GM12875 (cell line): ENCODE measurements around the gene POLL.

ENCODE experiments used
- H3K4me3 ChIP-seq: one replicate; pipeline ENCODE4 v1.5.1; 2011; ENCODE audit warnings: low read depth, low read length, control low read depth
- CTCF ChIP-seq: IDR thresholded peaks from 2 replicates; pipeline ENCODE4 v1.5.1; 2011; ENCODE audit warnings: low read depth, mild to moderate bottlenecking, control low read depth, inconsistent platforms, low read length, moderate library complexity, borderline replicate concordance; ENCODE audit not compliant: insufficient read depth

The POLL gene

GRCh38 chr10:101562231-101562630 lies 25.8 kb downstream of the POLL start:
- TF ChIP-seq CTCF: no peak
- no peak overlapping the region for H3K4me3 ChIP-seq

GRCh38 chr10:101561068-101561915 lies 26.8 kb downstream of the POLL start:
- TF ChIP-seq CTCF: no peak

GRCh38 chr10:101560298-101561067 lies 27.6 kb downstream of the POLL start:
- no peak for TF ChIP-seq CTCF
- no peak overlapping the region for H3K4me3 ChIP-seq

More at GRCh38 chr10:101561068-101561915, 26.8 kb downstream of the POLL start:
- no peak overlapping the region for H3K4me3 ChIP-seq

GRCh38 chr10:101559596-101560297 lies 28.3 kb downstream of the POLL start:
- no peak overlapping the region for H3K4me3 ChIP-seq
- no peak for TF ChIP-seq CTCF

- TF ChIP-seq CTCF: no peak
- no peak overlapping the region for H3K4me3 ChIP-seq
These were observed 29.1 kb downstream of the POLL start for GRCh38 chr10:101558671-101559595.

GRCh38 chr10:101558204-101558603 lies 29.9 kb downstream of the POLL start:
- no peak overlapping the region for H3K4me3 ChIP-seq
- no peak for TF ChIP-seq CTCF
